ENCODE results near the gene CLDN24.
A peak's percentile ranks its signal among the peaks of the same experiment; 100 is the strongest.

Gene CLDN24
- total RNA-seq = 0 to 0.22 (median 0) reads per million in 17 experiments

DNA sequence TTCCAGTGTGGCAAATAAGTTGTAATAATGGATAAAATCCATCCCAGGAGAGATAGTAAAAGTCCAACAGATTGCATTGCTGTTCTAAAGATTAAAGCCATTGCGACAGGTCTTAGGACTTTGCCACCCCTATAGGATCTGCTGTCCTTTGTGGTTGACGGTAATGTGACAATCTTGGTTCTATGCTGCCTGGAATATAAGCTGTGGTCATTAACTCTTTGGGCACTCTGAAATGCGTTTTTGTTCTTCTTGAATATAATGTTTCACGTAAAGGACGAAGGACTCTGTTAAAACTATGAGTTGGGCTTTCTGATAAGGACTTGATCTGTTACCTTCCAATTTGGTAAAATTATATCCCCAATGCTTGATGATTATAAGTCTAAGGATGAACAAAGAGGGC lies at the start of gene CLDN24:
TSS of gene CLDN24 (minus strand) at position 101 of the 400 bp plus-strand sequence. CDS start at position 101, 0 bp downstream.
- no peak for DNase-seq

DNA sequence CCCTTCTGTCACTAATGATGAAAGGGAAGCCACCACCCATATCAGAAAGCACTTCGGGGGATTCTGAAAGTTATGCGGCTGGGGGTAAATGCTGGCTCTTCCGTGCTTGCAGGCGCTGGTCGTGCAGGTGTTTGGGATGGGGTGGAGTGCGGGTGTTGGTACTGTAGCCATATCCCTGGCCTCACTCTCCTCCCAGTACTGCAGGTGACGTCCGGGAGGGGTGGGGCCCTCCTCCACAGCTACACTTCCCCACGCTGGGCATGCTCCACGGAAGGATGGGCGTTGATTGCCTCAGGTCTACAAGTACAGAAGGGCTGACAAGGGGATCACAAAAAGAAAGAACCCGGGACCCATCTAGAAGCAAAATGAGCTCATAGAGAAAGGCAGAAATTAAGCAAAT lies 48.6 kb upstream of the CLDN24 start:
- DNase-seq = no peak

DNA sequence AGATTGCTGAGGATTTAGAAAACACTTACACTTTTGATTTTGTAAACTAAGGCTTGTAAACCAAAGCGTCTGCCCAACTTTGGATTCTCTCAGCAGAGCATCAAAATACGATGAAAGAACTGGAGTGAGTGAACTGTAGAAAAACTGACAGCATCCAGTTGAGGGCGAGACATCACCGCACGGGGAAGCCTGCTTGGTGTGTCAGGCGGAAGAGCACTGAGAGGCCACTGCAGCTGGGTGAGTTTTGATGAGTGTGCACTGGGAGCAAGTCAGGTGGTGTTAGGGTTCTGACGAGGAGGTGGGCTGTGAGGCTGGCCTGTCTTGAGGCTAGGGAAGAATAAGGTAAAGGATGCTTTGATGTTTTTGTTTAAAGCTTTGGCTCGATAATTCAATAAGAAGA lies 46.8 kb upstream of the CLDN24 start:
- no peak for DNase-seq

DNA sequence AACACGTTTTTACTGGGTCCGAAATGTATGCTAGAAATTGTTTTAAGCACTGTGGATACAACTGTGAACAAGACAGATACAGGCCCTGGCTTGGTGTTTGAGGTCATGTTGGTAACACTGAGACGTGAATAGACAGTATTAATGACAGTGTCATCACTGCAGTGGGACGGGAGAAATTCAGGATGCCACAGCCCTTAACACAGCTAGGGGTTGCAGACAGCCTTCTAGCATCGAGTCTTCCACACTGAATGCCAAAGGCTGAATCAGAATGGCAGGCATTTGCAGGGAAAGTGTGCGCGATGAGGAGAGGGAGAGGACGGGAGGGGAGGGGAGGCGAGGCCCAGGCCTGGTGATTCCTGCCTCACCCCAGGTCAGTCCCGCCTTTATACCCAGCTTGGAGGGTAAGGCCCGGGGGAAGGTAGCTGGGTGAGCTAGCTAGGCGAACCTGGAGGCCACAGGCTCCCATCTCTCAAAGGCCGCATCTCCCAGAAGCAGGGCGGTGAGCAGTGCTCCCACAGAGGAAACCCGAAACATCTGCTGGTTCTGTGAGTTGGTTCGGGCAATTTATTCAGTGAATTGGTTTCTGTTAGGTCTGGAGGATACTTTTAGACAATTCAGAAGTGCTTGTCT lies 44.1 kb upstream of the CLDN24 start:
- no peak for DNase-seq

DNA sequence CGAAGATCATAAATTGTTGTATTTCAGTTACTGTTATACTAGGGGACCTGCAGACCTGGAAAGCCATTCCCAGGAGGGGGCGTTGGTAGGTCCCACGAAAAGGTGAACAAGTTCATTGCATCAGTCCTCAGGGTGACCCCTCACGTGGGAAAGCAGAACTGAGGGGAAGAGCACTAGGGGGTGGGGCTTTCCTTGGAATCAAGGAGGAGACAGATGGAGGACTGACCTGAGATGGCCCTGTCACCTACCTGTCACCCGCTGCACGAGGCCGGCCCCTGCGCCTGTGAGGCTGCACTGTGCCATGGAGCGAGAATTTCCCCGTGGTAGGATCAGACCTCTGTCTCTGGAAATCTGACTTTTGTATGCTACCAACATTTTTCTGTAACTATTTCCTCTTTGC lies 41.8 kb upstream of the CLDN24 start:
- peak in 1 of 4 experiments; percentile 1 for DNase-seq

DNA sequence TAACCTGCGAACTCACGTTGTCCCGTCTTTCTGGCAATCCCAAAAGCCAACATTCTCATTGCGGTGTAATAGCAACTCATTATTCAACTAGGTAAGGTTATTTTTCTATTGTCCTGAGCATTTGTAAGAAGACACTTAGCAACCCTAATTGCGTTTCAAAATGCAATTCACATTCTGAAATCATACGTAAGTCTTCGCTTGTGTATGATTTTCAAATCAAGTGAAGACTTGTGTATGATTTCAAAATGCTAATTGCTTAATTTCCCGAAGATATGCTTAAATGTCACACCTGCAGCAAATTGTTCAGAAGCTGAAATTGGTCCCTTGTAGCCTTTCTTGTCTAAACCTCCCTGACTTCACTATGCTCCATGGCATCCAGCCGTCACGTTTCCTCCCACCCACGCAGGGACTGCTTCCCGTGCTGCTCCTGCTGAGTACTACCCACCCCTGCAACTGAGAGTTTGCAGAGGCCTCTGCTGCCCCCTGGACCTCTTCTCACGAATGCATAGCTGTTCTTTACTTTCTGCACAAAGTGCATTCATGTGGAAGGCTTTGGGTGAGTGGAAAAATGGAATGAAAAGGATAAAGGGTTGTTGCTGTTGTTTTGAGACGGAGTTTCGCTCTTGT lies 40.8 kb upstream of the CLDN24 start:
- DNase-seq = peak in 1 of 4 experiments; percentile 5

DNA sequence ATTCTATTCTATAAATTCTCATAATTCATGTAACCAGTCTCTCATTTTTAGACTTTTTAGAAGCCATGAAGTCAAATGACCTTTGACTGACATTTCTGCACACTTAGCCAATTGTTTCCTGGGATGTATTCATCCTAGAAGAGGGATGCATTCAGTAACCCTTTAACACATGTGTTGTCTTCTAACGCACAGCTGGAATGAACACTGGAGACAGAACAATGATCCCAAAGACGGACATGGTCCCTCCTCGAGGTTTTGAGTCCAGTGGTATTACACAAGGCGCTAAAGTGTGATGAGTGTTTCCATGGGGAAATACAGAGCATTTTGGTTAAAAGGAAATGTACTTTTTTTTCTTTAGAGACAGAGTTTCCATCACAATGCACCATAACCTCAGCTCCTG lies 39.8 kb upstream of the CLDN24 start:
- DNase-seq = no peak

DNA sequence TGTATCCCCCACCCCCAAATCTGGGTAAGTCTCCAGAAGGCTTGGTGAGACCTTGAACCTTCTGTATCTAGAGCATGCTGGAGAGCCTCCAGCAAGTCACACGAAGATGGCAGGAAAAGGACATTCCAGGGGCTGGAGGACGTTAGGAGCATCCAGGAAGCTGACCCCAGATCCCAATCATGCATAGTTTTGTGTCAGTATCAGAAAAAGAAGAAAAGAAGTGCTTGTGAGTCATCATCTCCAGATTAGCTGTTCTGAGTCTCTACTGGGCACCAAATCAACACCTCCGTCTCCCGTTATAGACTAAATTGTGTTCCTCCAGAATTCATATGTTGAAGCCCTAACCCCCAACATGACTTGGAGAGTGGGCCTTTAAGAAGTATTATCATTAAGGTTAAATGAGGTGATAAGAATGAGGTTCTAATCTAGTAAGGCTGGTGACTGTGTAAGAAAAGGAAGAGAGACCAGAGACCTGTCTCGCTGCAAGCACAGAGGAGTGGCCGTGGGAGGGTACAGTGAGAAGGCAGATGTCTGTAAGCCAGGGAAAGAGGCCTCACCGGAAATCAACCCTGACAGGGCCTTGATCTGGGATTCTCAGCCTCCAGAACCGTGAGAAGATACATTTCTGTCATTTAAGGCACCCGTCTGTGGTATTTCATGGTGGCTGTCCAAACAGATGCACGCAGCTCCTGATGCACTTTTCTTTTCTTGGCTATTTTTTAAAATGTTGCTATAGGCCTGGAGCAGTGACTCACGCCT lies 38.1 kb upstream of the CLDN24 start:
- peak in 1 of 4 experiments; percentile 21 for DNase-seq

DNA sequence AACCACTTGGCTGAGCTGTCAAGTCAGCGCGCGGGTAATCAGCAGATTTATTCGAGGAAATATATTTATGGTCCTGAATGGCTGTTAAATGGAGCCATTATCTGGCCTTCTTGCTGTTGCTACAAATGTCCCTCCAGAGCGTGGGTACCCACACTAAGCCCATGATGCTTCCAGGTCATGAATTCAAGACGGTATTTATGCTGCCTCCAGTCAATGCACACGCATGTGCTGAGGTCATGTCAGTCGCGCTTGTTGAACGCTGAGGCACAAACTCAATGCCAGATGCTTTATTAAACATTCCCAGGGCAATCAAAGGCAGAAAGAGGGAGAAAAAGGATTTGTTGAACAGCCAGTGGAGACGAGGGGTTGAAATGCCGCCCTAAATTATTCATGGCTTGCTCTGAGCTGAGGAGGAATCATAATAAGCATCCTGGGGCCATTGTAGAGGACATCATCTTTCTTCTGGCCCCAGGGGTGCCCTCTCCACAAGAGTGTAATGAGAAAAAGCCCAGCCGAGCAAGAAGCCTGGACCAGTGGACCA lies 36.1 kb upstream of the CLDN24 start:
- no peak for DNase-seq

DNA sequence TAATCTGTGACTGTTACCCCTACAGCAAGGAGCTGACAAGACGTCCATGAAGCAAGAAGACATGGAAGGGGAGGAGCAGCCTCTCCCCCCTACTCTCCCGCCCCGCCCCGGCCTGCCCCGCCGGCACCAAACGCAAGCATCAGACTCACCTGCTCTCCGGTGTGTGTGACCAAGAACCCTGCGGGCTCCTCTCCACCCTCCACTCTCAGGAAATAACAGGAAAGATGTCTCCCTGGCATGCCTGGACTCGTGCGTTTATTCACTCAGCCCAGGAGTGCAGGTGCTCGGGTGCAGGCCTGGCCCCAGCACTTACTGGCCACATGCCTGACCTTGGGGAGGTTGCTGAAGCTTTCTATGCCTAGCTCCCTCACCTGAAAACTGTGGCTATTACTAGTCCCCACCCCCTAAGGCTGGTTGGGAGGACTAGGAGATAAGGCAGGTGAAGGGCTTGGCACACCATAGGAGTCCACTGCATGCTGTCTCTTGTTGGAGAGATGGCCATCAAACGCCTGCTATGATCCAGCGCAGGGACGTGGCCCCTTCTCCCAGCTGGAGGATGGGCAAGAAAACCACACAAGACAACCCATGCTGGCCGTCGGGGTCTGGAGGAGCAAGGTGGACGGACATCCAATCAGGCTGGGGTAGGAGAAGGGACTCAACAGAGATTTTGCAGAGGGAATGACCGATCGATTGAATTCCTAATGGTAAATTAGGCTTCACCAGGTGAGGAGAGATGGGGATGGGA lies 34.9 kb upstream of the CLDN24 start:
- no peak for DNase-seq

DNA sequence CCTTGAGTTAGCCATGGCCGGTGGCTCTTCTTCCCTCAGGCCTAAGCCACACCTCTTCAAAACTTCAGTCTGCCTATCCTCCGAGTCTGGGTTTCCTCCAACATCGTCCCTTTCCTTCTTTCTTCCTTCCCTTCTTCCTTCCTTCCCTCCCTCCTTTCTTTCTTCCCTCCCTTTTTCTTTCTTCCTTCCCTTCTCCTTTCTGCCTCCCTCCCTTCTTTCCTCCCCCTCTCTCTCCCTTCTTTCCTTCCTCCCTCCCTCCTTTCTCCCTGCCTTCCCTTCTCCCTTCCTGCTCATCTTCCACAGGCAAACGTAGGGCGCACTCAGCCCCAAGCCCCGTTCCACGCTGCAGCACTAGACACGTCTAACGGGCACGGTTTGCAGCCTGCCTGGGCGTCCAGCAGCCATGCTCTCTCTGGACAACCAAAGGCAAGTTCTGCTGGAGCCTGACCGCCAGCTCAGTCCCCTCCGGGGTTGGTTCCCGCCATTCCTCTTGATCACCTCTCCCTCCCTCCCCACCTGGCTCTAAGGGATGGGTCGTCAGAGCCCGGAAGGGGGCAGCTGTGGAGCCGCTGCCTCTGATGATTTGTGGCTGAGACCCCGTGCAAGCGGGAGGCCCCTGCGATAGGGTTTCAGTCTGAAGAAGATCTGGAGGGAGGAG lies 34.1 kb upstream of the CLDN24 start:
- DNase-seq = no peak

DNA sequence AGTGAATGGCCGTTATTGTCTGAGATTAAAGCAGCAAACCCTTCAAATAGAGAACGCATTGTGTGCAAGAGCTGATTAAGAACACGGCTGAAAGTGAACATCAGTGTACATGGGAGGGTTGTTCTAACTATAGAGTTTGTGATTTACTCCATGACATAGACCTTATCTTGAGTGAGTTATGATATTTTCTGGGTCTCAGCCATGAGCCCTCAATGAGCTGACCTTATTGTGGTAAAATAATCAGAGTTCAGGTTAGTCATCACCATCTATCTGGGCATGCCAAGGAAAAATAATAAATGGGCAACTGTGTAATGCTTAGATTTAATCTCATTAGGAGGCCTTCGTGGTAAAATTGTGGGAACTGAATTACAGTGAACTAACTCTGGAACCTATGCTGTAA lies 33.2 kb upstream of the CLDN24 start:
- no peak for DNase-seq

DNA sequence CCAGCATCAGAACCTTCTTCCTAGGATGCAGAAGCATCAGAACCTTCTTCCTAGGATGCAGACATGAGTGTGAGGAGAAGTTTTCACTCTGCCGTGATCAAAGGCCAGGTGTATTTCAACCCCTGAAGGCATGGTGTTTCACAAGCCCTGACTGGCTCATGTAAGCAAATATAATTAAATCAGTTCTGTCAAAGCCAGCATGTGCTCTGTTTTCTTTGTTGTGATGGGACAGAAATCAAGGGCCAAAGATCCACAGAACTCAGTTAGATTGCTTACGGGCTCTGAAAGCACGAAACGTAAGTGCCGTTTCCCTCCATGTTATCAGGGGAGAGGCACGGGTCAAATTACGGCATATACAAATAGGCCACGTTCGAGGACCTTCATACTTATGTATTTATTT lies 32.0 kb upstream of the CLDN24 start:
- DNase-seq = no peak

DNA sequence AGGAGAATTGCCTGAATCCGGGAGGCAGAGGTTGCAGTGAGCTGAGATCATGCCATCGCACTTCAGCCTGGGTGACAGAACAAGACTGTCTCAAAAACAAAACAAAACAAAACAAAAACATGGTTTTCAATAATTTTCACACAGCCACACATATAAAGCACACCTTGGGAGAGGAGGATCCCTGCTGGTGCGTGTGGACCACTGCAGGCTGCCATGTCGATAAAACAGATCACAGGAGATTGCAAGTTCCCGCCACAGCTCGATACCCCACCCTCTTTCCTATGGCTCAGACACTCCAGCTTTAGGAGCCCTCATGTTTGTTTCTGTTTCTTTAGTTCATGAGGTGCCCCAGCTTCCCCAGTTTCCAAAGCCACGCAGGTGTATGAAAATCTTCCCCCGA lies 31.3 kb upstream of the CLDN24 start:
- DNase-seq = no peak

DNA sequence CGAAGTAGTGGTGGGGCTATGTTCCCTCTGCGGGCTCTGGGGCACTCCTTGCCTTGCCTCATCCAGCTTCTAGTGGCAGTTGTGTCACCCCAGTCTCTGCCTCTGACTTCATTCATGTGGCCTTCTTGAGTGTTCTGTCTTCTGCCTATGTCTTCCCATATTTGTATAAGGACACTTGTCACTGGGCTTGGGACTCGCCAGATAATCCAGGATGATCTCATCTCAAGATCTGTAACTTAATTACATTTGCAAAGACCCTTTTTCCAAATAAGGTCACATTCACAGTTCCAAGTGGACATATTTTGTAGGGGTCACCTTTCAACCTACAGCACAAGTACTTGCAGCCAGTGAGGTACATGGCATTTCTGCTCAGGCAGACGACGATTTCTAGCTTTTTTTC lies 30.3 kb upstream of the CLDN24 start:
- no peak for DNase-seq

DNA sequence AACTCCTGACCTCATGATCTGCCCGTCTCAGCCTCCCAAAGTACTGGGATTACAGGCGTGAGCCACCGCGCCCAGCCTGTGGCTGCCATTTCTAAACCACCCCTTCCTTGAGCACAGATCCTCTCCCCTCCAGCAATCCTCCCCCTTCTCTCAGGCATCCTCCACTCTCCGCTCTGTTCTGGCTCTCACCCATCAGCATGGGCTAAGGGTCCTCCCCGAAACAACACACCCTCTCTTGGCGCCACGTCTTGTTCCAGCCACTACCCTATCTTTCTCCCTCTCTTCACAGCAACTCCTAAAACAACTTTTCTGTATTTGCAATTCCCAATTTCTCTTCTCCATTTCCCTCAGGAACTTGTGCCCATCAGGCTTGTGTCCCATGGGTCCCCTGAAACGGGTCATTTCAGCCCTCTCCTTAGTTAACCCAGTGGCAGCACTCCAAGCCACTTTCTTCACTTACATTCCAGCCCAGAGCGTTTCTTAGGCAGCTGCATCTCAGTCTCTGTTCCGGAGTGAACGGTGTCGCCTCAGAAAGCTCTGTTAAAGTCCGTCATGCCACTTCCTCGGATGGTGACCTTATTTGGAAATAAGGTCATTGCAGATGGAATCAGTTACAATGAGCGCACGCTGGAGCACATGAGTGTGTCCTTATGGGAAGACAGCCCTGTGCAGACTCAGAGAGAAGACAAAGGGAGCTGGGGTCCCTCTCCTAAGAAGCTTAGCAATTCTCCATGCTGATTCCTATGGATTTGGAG lies 28.3 kb upstream of the CLDN24 start:
- no peak for DNase-seq

DNA sequence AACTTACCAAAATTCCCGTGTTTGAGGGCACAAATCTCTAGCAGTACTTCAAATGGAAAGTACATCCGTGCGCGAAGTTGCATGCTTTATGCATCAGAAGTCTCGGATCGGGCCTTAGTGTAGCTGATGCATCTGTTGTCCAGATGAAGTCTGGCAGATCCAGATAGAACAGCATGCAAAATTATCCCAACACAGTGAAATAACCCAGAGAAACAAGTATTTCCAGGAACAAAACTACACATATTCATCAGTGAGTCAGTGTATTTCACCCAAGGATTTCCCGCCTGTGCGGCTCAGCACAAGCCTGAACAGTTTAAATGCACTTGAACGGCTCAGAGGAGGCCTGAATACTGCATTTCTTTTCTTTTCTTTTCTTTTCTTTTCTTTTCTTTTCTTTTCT lies 27.4 kb upstream of the CLDN24 start:
- no peak for DNase-seq

DNA sequence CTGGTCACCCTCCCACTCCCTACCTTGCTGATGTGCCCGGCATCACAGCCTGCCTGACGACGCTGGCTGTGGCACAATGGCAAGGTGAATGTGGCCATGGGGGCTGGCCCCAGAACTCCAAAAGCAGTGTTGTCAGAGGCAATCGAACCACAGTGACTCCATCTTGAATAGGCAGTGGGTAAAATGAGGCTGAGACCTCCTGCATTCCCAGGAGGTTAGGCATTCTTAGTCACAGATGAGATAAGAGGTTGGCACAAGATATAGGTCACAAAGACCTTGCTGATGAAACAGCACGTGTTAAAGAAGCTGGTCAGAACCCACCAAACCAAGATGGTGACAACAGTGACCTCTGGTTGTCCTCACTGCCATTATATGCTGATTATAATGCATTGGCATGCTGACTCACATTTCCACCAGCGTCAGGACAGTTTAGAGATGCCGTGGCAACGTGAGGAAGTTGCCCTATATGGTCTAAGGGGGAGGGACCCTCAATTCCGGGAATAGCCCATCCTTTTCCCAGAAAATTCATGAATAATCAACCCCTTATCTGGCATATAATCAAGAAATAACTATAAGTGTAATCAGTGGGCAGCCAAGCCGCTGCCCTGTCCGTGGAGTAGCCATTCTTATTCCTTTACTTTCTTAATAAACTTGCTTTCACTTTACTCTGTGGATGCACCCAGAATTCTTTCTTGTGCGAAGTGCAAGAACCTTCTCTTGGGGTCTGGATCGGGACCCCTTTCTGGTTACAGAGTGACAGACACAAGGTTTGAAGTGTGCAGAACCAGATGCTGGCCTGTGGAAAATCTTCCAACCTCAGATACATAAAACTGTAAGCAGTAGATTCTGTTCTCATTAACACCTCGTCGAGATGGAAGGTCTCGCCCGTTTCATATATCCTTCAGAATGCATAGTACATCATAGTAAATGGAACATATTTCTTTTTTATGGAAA lies 26.8 kb upstream of the CLDN24 start:
- DNase-seq = peak; percentile 43 to 61 (median 46)

DNA sequence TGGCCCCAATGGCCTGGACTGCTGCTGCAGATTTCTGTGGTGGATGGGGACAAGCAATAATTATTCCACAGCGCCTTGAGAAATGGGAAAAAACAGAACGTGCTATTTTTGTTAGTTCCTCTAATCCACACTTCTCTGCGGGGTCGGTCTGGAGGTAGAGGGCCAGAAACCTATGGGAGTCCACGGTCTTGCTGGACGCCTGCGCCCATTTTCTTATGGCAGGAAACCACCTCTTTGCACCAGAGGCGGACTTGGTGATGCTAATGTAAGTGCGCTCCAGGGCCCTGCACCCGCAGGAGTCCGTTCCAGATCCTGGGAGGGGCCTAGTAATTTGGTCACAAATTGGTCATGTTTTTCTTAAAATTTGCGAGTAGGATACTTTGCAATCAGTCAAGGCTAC lies 25.9 kb upstream of the CLDN24 start:
- peak in 2 of 4 experiments; percentile 14 to 29 for DNase-seq

DNA sequence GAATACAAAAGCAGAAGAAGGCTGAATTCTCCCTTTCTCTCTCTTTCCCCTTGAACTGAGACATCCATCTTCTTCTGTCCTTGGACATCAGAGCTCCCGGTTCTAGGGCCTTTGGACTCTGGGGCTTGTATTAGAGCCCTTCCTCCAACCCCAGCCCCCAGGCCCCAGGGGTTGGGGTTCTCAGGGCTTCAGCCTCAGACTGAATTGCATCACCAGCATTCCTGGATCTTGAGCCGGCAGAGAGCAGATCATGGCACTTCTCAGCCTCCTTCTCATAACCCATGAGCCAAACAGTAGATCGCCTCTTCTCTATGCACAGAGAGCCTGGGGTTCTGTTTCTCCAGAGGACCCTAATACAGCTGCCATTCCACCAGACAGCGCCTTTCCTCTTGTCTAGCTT lies 25.3 kb upstream of the CLDN24 start:
- no peak for DNase-seq
